HCT116 (cell line): ENCODE data around the gene KCNA2. TPM values are rescaled to one million over a fixed set of nuclear protein-coding genes. Genes with fewer than 3 reads are reported as not detected.

Experiments
- ATAC-seq: fragments of 200-7000 bp; cut with Tn5 transposase; 2 replicates; pipeline ENCODE4 v1.9.1; 2020; ENCODE audit warnings: mild to moderate bottlenecking, moderate library complexity
- BruUV-seq: library from RNA; stranded (reverse); fragments of 400-500 nt; replicated peaks from 2 replicates; lab custom pipeline; 2021; lab: Mats Ljungman, UMichigan
- CTCF ChIA-PET: fragments of 300-600 bp; sonication (Branson Sonifier 250); formaldehyde crosslinking; loops from one replicate; lab custom pipeline; 2021; ENCODE audit warnings: antibody characterized with exemption; lab: Charles Lee
- POLR2A ChIA-PET: fragments of 300-600, 350-600 bp; sonication (Branson Sonifier 250); formaldehyde crosslinking; loops from one replicate; lab custom pipeline; 2021; ENCODE audit warnings: antibody characterized with exemption; lab: Charles Lee
- RAD21 ChIA-PET, 2 experiments: fragments of 300-600 bp; sonication (Branson Sonifier 250); formaldehyde crosslinking; loops; one replicate each; lab custom pipeline; 2023; ENCODE audit warnings: low total read pairs in 2 of 2; ENCODE audit not compliant: uncharacterized antibody in 2 of 2, unreplicated experiment in 2 of 2, low non-redundant PET in 1 of 2; lab: Charles Lee
- DNase-seq: peaks from one replicate; pipeline ENCODE4 v3.0.0-alpha.2; 2010; ENCODE audit warnings: low read depth, low spot score
- H2AFZ ChIP-seq: fragments of 200-600 bp; shearing (Covaris generic), sonication (generic); 2 replicates; pipeline ENCODE4 v1.6.1; 2017; ENCODE audit warnings: low read depth, mixed run types, mixed read lengths, antibody characterized with exemption, low read length; ENCODE audit not compliant: poor library complexity, severe bottlenecking
- H3K27ac ChIP-seq: 2 replicates; pipeline ENCODE4 v1.5.1; 2012; ENCODE audit warnings: low read depth, low read length
- H3K27me3 ChIP-seq: fragments of 200-600 bp; sonication (generic); 2 replicates; pipeline ENCODE4 v1.6.1; 2016; ENCODE audit warnings: mixed run types, low read length, mixed read lengths; ENCODE audit not compliant: insufficient read depth
- H3K36me3 ChIP-seq, 2 experiments: fragments of 200-500 bp in 1 of 2; fragments of 200-600 bp in 1 of 2; sonication (Bioruptor generic) in 1 of 2; sonication (generic) in 1 of 2; 2 replicates each; pipeline versions ENCODE4 v1.5.1 to v1.6.1; 2014 to 2016; ENCODE audit warnings: low read length in 2 of 2, inconsistent platforms in 1 of 2, mixed read lengths in 1 of 2, mixed run types in 1 of 2; ENCODE audit not compliant: insufficient read depth in 2 of 2, control insufficient read depth in 1 of 2
- H3K4me1 ChIP-seq, 2 experiments: fragments of 200-600 bp in 1 of 2; sonication (generic) in 1 of 2; 2 replicates each; pipeline versions ENCODE4 v1.5.1 to v1.6.1; 2012 to 2017; ENCODE audit warnings: low read length in 2 of 2, inconsistent platforms in 1 of 2, mild to moderate bottlenecking in 1 of 2, mixed read lengths in 1 of 2, mixed run types in 1 of 2, moderate library complexity in 1 of 2; ENCODE audit not compliant: insufficient read depth in 2 of 2, control insufficient read depth in 1 of 2
- H3K4me2 ChIP-seq: fragments of 200-600 bp; sonication (generic); 2 replicates; pipeline ENCODE4 v1.6.1; 2017; ENCODE audit warnings: mixed run types, low read length, mixed read lengths
- H3K4me3 ChIP-seq, 2 experiments: fragments of 200-600 bp in 1 of 2; sonication (generic) in 1 of 2; replicated peaks in 1 of 2; 2 replicates each; pipeline ENCODE4 v1.5.1; 2011 to 2016; ENCODE audit warnings: low read length in 2 of 2, control low read depth in 1 of 2, low read depth in 1 of 2, mild to moderate bottlenecking in 1 of 2, mixed read lengths in 1 of 2, mixed run types in 1 of 2
- H3K79me2 ChIP-seq: fragments of 200-600 bp; sonication (generic); 2 replicates; pipeline ENCODE4 v1.6.1; 2017; ENCODE audit warnings: mild to moderate bottlenecking, mixed run types, low read length, moderate library complexity, mixed read lengths; ENCODE audit not compliant: insufficient read depth
- H3K9ac ChIP-seq: fragments of 200-600 bp; sonication (generic); 2 replicates; pipeline ENCODE4 v1.6.1; 2016; ENCODE audit warnings: low read length, mixed read lengths
- H3K9me2 ChIP-seq: fragments of 200-600 bp; sonication (generic), shearing (Covaris generic); 2 replicates; pipeline ENCODE4 v1.6.1; 2017; ENCODE audit warnings: mixed run types, mild to moderate bottlenecking, moderate library complexity; ENCODE audit not compliant: insufficient read depth
- H3K9me3 ChIP-seq, 2 experiments: fragments of 200-500 bp in 1 of 2; fragments of 200-600 bp in 1 of 2; sonication (Bioruptor generic) in 1 of 2; sonication (generic) in 1 of 2; 2 replicates each; pipeline ENCODE4 v1.6.1; 2014 to 2017; ENCODE audit warnings: low read length in 2 of 2, mixed read lengths in 2 of 2, inconsistent platforms in 1 of 2, low read depth in 1 of 2, mild to moderate bottlenecking in 1 of 2, mixed run types in 1 of 2, moderate library complexity in 1 of 2; ENCODE audit not compliant: control insufficient read depth in 1 of 2, insufficient read depth in 1 of 2
- H4K20me1 ChIP-seq: fragments of 200-600 bp; sonication (generic), shearing (Covaris generic); 2 replicates; pipeline ENCODE4 v1.6.1; 2017; ENCODE audit warnings: mixed run types, mild to moderate bottlenecking, moderate library complexity; ENCODE audit not compliant: insufficient read depth
- ATF3 ChIP-seq: IDR thresholded peaks from 2 replicates; pipeline ENCODE4 v1.6.1; 2012
- CBX3 ChIP-seq: IDR thresholded peaks from 2 replicates; pipeline ENCODE4 v1.6.1; 2012; ENCODE audit warnings: low read depth
- CEBPB ChIP-seq: IDR thresholded peaks from 2 replicates; pipeline ENCODE4 v1.6.1; 2012; ENCODE audit warnings: low read depth
- CTCF ChIP-seq, 3 experiments: fragments of 200-600 bp in 1 of 3; sonication (generic) in 1 of 3; IDR thresholded peaks in 2 of 3; conservative IDR thresholded peaks in 1 of 3; 2 replicates each; pipeline ENCODE4 v1.5.1; 2012 to 2017; ENCODE audit warnings: low read depth in 2 of 3, low read length in 2 of 3, antibody characterized with exemption in 1 of 3, borderline replicate concordance in 1 of 3, control low read depth in 1 of 3, mild to moderate bottlenecking in 1 of 3, mixed read lengths in 1 of 3, mixed run types in 1 of 3, moderate library complexity in 1 of 3; ENCODE audit not compliant: insufficient read depth in 1 of 3
- EGR1 ChIP-seq: IDR thresholded peaks from 2 replicates; pipeline ENCODE4 v1.6.1; 2012; ENCODE audit warnings: low read depth
- EZH2 ChIP-seq: fragments of 200-600 bp; sonication (generic); IDR thresholded peaks from 2 replicates; pipeline ENCODE4 v1.6.1; 2017; ENCODE audit warnings: antibody characterized with exemption, mixed run types
- EZH2phosphoT487 ChIP-seq: fragments of 200-600 bp; IDR thresholded peaks from 2 replicates; pipeline ENCODE4 v1.6.1; 2018; ENCODE audit warnings: antibody characterized with exemption, borderline replicate concordance
- MAX ChIP-seq: IDR thresholded peaks from 2 replicates; pipeline ENCODE4 v1.6.1; 2012
- POLR2A ChIP-seq: IDR thresholded peaks from 2 replicates; pipeline ENCODE4 v1.7.0; 2011; ENCODE audit warnings: borderline replicate concordance; ENCODE audit not compliant: insufficient read depth, insufficient read length; ENCODE audit errors: extremely low read depth
- RAD21 ChIP-seq: IDR thresholded peaks from 2 replicates; pipeline ENCODE4 v1.6.1; 2012; ENCODE audit warnings: low read depth, mild to moderate bottlenecking
- SIN3A ChIP-seq: IDR thresholded peaks from 2 replicates; pipeline ENCODE4 v1.6.1; 2012; ENCODE audit warnings: low read depth
- SRF ChIP-seq: IDR thresholded peaks from 2 replicates; pipeline ENCODE4 v1.6.1; 2012; ENCODE audit warnings: low read depth
- YY1 ChIP-seq: IDR thresholded peaks from 2 replicates; pipeline ENCODE4 v1.6.1; 2011; ENCODE audit warnings: low read length, low read depth, moderate library complexity, mild to moderate bottlenecking; ENCODE audit not compliant: insufficient replicate concordance; ENCODE audit errors: extremely low read depth
- ZNF274 ChIP-seq: fragments of 200-500 bp; sonication (Bioruptor generic); IDR thresholded peaks from 2 replicates; pipeline ENCODE4 v1.6.1; 2014; ENCODE audit warnings: mild to moderate bottlenecking, low read depth, low read length, inconsistent platforms
- intact Hi-C: fragments of 100-400 bp; cut with micrococcal nuclease; formaldehyde crosslinking; loops from 2 replicates; pipeline ENCODE4 v1.10.0; 2022
- total RNA-seq: library from RNA; stranded (reverse); gene quantifications from one replicate; pipeline ENCODE4 v1.2.1, GENCODE V29; 2021; ENCODE audit not compliant: unreplicated experiment
- TF ChIP-seq, protein P1 (sequence below): IDR thresholded peaks from 2 replicates; pipeline ENCODE4 v1.6.1; 2012; ENCODE audit warnings: low read depth

KCNA2 gene
- total RNA-seq, 1 experiment from 2014 or later: not detected

- TF ChIP-seq, protein P1, sequence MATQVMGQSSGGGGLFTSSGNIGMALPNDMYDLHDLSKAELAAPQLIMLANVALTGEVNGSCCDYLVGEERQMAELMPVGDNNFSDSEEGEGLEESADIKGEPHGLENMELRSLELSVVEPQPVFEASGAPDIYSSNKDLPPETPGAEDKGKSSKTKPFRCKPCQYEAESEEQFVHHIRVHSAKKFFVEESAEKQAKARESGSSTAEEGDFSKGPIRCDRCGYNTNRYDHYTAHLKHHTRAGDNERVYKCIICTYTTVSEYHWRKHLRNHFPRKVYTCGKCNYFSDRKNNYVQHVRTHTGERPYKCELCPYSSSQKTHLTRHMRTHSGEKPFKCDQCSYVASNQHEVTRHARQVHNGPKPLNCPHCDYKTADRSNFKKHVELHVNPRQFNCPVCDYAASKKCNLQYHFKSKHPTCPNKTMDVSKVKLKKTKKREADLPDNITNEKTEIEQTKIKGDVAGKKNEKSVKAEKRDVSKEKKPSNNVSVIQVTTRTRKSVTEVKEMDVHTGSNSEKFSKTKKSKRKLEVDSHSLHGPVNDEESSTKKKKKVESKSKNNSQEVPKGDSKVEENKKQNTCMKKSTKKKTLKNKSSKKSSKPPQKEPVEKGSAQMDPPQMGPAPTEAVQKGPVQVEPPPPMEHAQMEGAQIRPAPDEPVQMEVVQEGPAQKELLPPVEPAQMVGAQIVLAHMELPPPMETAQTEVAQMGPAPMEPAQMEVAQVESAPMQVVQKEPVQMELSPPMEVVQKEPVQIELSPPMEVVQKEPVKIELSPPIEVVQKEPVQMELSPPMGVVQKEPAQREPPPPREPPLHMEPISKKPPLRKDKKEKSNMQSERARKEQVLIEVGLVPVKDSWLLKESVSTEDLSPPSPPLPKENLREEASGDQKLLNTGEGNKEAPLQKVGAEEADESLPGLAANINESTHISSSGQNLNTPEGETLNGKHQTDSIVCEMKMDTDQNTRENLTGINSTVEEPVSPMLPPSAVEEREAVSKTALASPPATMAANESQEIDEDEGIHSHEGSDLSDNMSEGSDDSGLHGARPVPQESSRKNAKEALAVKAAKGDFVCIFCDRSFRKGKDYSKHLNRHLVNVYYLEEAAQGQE: no peak
- TF ChIP-seq, all 23 proteins: peak for 0
These were observed 32.4 kb upstream of the KCNA2 start (continued) for GRCh38 chr1:110638556-110638955.

DNA sequence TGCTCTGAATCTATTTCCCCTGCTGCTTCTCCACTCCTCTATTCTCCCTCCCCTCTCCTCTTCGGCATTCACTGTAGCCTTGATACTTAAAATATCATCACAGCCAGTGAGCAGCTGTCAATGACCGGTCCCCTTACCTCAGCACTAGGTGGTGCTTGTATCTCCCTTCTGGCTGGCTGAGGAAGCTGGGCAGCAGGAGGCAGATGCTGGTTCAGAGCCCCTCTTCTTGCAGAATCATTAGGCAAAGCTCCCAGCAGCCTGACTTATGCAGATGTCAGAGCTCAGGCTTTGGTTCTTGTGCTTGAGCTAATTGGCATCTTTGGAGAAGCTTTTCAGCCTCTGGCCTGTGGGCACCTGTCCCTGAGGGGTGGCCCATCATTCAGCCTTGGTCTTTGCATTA is 31.9 kb upstream of the KCNA2 start:
- H3K9me2 ChIP-seq: no peaks in the 10 kb centered on the region
- H3K9ac ChIP-seq: no peak overlapping the region
- ChIA-PET POLR2A (no interaction called here), CTCF (interaction anchor here (1.0 kb wide), 1 partner anchor 19 kb away, joined by 3 read pairs; no protein-coding TSS in a partner anchor), RAD21 (no interaction called here)
- ATAC-seq (no peak), DNase-seq (no peak)
- H3K4me3 ChIP-seq: no peak overlapping the region
- no peaks in the 10 kb centered on the region for H4K20me1 ChIP-seq
- H3K9me3 ChIP-seq: no peaks in the 10 kb centered on the region
- no TSS peak for BruUV-seq
- intact Hi-C loops: no loop called here
- H3K27me3 ChIP-seq: peaks cover 63% of the 10 kb centered on the region
- H2AFZ ChIP-seq: no peak overlapping the region
- H3K27ac ChIP-seq: no peak overlapping the region
- H3K4me1 ChIP-seq: no peaks in the 10 kb centered on the region
- no peaks in the 10 kb centered on the region for H3K79me2 ChIP-seq
- no peak overlapping the region for H3K4me2 ChIP-seq
- no peaks in the 10 kb centered on the region for H3K36me3 ChIP-seq
- TF ChIP-seq MAX: no peak
- no peak for TF ChIP-seq POLR2A
- no peak for TF ChIP-seq YY1
- TF ChIP-seq SRF: no peak
- no peak for TF ChIP-seq EZH2
- TF ChIP-seq EZH2phosphoT487: no peak
- TF ChIP-seq EGR1: no peak
- TF ChIP-seq ATF3: no peak
- TF ChIP-seq CTCF (IDR thresholded peaks at IDR 0.05 in 2 of 3, conservative IDR thresholded peaks at IDR 0.05 in 1 of 3; ENCODE audit: borderline replicate concordance in 1 of 3, insufficient read depth in 1 of 3, low read depth in 2 of 3, low read length in 2 of 3): no peak
- TF ChIP-seq CEBPB: no peak
- TF ChIP-seq SIN3A: no peak
- no peak for TF ChIP-seq ZNF274
- TF ChIP-seq RAD21: no peak
- TF ChIP-seq, protein P1: no peak
- TF ChIP-seq CBX3: no peak
